NCI-H226 (cell line): ENCODE measurements around the gene CCDC18.

Experiments used
- DNase-seq: peaks from one replicate; pipeline ENCODE4 v3.0.0-alpha.2; 2015

Gene CCDC18

GRCh38 chr1:93317207-93317606 lies 136.7 kb downstream of the CCDC18 start:
- DNase-seq: no peak

- no peak for DNase-seq
These were observed 137.4 kb downstream of the CCDC18 start for GRCh38 chr1:93317943-93318342.

GRCh38 chr1:93321720-93322119 lies 141.2 kb downstream of the CCDC18 start:
- no peak for DNase-seq

- DNase-seq: no peak
These were observed 141.8 kb downstream of the CCDC18 start for GRCh38 chr1:93322349-93322748.

- DNase-seq: no peak
These were observed 142.8 kb downstream of the CCDC18 start for GRCh38 chr1:93323185-93323820.

GRCh38 chr1:93324486-93325464 lies 144.3 kb downstream of the CCDC18 start:
- peak; percentile 73 for DNase-seq
